ENCODE data around the gene ZBTB45.
A peak's percentile ranks its signal among the peaks of the same experiment; 100 is the strongest.
"Not testable (repeated sequence)": the region's sequence is repeated elsewhere in the genome, so short reads cannot be mapped to it uniquely, and the experiment has no call there.

ZBTB45 gene

DNA sequence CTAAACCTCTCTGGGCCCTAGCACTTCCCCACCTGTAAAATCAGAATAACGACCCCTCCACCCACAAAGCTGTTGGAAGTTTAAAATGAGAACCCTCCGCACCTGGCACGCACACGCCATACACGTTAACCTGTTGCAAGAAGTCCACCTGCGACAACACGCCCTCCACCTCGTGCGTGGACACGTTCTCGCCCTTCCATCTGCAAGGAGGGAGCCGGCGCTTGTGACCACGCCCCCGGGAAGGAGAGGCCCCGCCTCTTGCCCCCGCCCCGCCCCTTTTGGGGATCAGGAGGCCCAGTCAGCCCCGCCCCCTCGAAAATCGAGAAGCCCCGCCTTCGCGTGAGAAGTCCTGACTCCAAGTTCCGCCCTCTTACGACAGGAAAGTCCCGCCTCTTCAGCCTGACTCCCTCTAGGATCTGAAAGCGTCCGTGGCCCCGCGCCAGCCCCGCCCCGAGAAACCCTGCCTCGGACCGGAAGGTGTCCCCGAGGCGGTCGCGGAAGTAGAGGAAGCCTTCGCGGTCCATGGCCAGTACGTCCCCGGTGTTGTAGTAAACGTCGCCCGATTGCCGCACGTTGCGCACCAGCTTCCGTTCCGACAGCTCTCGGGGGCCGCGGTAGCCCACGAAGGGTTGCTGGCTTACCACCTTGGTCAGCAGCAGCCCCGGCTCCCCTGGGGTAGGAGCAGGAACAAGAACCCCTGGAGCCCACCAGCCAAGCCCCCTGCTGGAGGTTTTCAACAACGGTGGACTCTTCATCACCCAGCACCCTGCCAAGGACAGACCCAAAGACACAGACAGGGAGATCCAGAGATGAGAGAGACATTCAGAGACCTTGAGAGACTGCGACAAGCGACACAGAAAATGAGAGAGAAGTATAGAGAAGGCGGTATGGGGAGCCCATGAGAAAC, 20.3 kb downstream of the ZBTB45 start:
- H3K4me3 ChIP-seq (ENCODE audit: low read depth, low read length), result peak overlapping the region; percentile 83
- DNase-seq (ENCODE audit: low read depth), result peak; percentile 98
- TF ChIP-seq, protein P1, sequence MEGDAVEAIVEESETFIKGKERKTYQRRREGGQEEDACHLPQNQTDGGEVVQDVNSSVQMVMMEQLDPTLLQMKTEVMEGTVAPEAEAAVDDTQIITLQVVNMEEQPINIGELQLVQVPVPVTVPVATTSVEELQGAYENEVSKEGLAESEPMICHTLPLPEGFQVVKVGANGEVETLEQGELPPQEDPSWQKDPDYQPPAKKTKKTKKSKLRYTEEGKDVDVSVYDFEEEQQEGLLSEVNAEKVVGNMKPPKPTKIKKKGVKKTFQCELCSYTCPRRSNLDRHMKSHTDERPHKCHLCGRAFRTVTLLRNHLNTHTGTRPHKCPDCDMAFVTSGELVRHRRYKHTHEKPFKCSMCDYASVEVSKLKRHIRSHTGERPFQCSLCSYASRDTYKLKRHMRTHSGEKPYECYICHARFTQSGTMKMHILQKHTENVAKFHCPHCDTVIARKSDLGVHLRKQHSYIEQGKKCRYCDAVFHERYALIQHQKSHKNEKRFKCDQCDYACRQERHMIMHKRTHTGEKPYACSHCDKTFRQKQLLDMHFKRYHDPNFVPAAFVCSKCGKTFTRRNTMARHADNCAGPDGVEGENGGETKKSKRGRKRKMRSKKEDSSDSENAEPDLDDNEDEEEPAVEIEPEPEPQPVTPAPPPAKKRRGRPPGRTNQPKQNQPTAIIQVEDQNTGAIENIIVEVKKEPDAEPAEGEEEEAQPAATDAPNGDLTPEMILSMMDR (IDR thresholded peaks at IDR 0.05; ENCODE audit: control insufficient read depth, extremely low read depth, insufficient read depth), result no peak

DNA sequence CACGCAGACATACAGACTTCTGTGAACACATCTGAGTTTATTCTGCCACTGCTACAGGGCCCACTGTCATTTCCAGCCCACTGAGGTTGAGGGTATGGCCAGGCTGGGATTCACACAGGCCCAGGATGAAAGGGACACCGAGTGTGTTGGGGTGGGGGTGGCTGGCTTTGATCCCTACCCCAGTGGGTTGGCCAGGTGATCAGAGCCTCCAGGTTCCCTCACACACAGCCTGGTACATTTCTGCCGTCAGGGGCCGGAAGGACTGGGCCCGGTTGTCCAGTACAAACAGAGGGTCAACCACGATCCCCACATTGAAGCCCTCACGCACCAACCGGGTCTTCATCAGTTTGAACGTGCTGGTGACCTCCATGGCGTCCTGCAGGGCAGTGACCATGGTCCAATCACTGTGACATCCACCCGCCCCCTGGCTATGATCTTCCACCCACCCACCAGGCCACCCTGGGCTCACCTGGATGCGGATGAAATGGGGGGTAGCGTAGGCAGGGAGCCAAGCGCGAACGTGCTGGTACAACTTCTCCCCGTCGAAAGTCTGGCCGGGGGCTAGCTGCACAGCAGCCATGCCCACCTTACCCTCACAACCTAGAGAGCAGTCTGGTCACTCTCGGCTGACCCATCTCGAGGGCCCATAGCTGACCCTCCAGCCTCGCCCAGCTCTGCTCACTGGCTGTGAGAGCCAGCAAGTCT, 21.1 kb downstream of the ZBTB45 start:
- no peak for DNase-seq (ENCODE audit: low read depth)
- TF ChIP-seq, protein P1 (IDR thresholded peaks at IDR 0.05; ENCODE audit: control insufficient read depth, extremely low read depth, insufficient read depth), result no peak
- H3K4me3 ChIP-seq (ENCODE audit: low read depth, low read length), result peak overlapping the region; percentile 83

DNA sequence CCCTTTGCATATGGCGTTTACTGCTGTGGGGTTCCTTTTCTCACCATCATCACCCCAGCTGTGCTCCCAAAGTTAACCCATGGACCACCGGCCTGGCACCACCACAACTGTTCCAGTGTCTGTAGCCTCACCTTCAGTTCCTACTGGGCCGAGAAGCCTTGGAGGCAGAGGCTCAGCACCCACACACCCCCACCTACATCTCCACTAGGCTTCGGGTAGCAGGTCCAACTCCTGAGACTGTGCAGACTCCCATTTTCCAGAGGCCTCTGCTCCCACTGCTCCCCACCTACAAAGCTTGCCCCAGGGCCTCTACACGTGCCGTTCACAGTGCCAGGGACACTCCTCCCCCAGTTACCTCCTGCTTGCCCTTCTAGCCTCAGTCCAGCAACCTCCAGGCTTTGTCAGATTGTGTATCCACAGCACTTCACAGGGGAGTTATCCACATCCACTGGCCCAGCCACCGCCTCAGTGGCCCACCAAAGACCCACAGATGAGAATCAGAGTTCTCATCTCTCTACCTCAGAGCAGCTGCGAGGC, 21.9 kb downstream of the ZBTB45 start:
- peak overlapping the region; percentile 83 for H3K4me3 ChIP-seq (ENCODE audit: low read depth, low read length)
- DNase-seq (ENCODE audit: low read depth), result no peak

DNA sequence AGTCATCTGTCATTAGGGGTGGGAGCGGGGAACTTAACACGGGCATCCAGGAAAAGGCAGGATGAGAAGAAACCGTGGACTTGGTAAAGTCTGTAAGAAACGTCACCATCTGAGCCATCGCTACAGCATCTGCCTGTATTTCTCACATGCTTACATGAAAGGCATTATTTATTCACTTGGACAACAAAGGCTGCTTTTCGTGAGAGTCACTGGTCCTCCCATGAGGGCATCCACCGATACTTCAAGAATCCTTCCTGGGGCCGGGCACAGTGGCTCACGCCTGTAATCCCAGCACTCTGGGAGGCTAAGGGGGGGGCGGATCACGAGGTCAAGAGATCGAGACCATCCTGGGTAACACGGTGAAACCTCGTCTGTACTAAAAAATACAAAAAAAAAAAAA, 27.3 kb downstream of the ZBTB45 start:
- TF ChIP-seq, protein P1 (IDR thresholded peaks at IDR 0.05; ENCODE audit: control insufficient read depth, extremely low read depth, insufficient read depth), result no peak
- H3K4me3 ChIP-seq (ENCODE audit: low read depth, low read length), result no peak overlapping the region
- DNase-seq (ENCODE audit: low read depth), result no peak

More for the DNA sequence above, 21.9 kb downstream of the ZBTB45 start:
- TF ChIP-seq, protein P1 (IDR thresholded peaks at IDR 0.05; ENCODE audit: control insufficient read depth, extremely low read depth, insufficient read depth), result no peak

DNA sequence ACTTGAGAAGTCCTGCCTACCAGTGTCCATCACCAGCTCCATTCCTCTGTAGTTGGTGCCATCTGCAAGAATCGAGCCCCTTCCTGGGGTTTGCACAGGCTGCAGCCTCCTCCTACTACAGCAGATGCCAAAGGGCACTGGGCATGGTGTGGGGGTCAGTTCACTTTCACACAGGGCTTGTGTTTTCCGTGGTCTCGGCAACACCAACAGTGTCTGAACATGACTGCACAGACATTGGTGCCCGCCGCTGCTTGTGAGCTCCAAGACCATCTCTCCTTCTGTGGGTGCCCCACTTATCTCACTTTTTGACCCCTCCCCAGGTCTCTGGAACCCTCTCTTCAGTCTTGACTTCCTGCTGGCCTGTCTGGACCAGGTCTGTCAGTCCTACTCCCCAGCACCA, 28.2 kb downstream of the ZBTB45 start:
- no peak for DNase-seq (ENCODE audit: low read depth)
- H3K4me3 ChIP-seq (ENCODE audit: low read depth, low read length), result no peak overlapping the region
- TF ChIP-seq, protein P1 (IDR thresholded peaks at IDR 0.05; ENCODE audit: control insufficient read depth, extremely low read depth, insufficient read depth), result no peak

DNA sequence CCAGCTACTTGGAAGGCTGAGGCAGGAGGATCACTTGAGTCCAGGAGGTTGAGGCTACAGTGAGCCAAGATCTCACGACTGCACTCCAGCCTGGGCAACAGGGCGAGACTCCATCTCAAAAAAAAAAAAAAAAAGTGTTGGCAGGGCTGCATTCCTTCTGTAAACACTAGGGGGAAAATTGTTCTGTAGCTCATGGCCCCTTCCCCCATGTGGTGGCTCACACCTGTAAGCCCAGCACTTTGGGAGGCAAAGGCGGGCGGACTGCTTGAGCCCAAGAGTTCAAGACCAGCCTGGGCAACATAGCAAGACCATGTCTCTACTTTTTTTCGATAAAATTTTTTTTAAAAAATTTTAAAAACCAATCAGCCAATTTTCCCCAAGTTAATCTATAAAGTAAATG, 35.3 kb downstream of the ZBTB45 start:
- not testable (repeated sequence) for DNase-seq (ENCODE audit: low read depth); H3K4me3 ChIP-seq (ENCODE audit: low read depth, low read length)

DNA sequence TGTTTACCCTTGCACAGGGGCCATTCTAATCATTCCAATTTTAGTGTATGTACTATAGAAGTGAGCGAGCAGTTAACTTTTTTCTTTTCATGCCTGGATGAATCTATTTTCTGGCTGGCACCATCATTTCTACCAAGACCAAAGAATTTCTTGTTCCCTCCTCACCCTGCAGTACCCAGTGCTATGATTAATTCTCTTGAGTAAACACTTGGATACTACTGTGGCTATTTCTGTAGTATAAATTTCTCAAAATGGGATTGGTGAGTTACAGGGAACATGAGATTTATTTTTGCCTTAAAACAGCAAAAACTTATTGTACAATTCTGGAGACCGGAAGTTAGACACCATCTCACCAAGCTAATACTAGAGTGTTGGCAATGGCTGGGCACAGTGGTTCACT, 35.8 kb downstream of the ZBTB45 start:
- no peak for DNase-seq (ENCODE audit: low read depth)
- TF ChIP-seq, protein P1 (IDR thresholded peaks at IDR 0.05; ENCODE audit: control insufficient read depth, extremely low read depth, insufficient read depth), result no peak
- H3K4me3 ChIP-seq (ENCODE audit: low read depth, low read length), result no peak overlapping the region

Data from LNCaP clone FGC (cell line).